Activated T-cell treated with anti-CD3 and anti-CD28 coated beads, Interleukin-2, amount 50 U/mL, for 24 hours (primary cell): ENCODE results near the gene ECM1.

Source experiments
- DNase-seq: peaks from one replicate; pipeline ENCODE4 v3.0.0-alpha.2; 2020
- H3K27ac Mint-ChIP-seq: 2 replicates; pipeline ENCODE4 v1.8.0; 2020; ENCODE audit warnings: mild to moderate bottlenecking, mixed read lengths
- H3K27me3 Mint-ChIP-seq: 2 replicates; pipeline ENCODE4 v1.8.0; 2020; ENCODE audit warnings: mixed read lengths
- H3K36me3 Mint-ChIP-seq: 2 replicates; pipeline ENCODE4 v1.8.0; 2020; ENCODE audit warnings: low read depth, mixed read lengths
- H3K4me1 Mint-ChIP-seq: 2 replicates; pipeline ENCODE4 v1.8.0; 2020; ENCODE audit warnings: low read depth, mixed read lengths
- H3K4me3 Mint-ChIP-seq: 2 replicates; pipeline ENCODE4 v1.8.0; 2020; ENCODE audit warnings: mild to moderate bottlenecking, moderate library complexity, mixed read lengths
- H3K9me3 Mint-ChIP-seq: 2 replicates; pipeline ENCODE4 v1.8.0; 2020; ENCODE audit warnings: mixed read lengths

ECM1 gene

GRCh38 chr1:150555198-150555970, 47.5 kb downstream of the ECM1 start:
- peaks cover 33% of the 10 kb centered on the region for H3K4me1 Mint-ChIP-seq
- H3K9me3 Mint-ChIP-seq = no peaks in the 10 kb centered on the region
- no peak overlapping the region for H3K27ac Mint-ChIP-seq
- no peak overlapping the region for H3K4me3 Mint-ChIP-seq
- H3K27me3 Mint-ChIP-seq = peaks cover 13% of the 10 kb centered on the region
- H3K36me3 Mint-ChIP-seq = peaks cover 2% of the 10 kb centered on the region
- DNase-seq = no peak

GRCh38 chr1:150555971-150556865, 48.3 kb downstream of the ECM1 start:
- no peak overlapping the region for H3K27ac Mint-ChIP-seq
- no peaks in the 10 kb centered on the region for H3K9me3 Mint-ChIP-seq
- H3K4me1 Mint-ChIP-seq = peaks cover 36% of the 10 kb centered on the region
- peaks cover 5% of the 10 kb centered on the region for H3K27me3 Mint-ChIP-seq
- DNase-seq = no peak
- peaks cover 2% of the 10 kb centered on the region for H3K36me3 Mint-ChIP-seq
- H3K4me3 Mint-ChIP-seq = no peak overlapping the region

- Mint-ChIP-seq H3K27me3 (no peaks in the 10 kb centered on the region), H3K36me3 (peaks cover 5% of the 10 kb centered on the region), H3K9me3 (no peaks in the 10 kb centered on the region), H3K4me3 (no peak overlapping the region), H3K27ac (no peak overlapping the region), H3K4me1 (peaks cover 32% of the 10 kb centered on the region)
- DNase-seq = no peak
Measured at GRCh38 chr1:150557065-150557600, 49.2 kb downstream of the ECM1 start.

GRCh38 chr1:150557813-150558212, 49.9 kb downstream of the ECM1 start:
- Mint-ChIP-seq H3K9me3 (no peaks in the 10 kb centered on the region), H3K4me3 (no peak overlapping the region), H3K4me1 (peaks cover 32% of the 10 kb centered on the region), H3K36me3 (peaks cover 5% of the 10 kb centered on the region), H3K27me3 (no peaks in the 10 kb centered on the region), H3K27ac (peak overlapping the region; percentile 40)
- DNase-seq = no peak

- Mint-ChIP-seq H3K36me3 (peaks cover 5% of the 10 kb centered on the region), H3K27me3 (no peaks in the 10 kb centered on the region), H3K4me1 (peaks cover 33% of the 10 kb centered on the region), H3K27ac (no peak overlapping the region), H3K9me3 (no peaks in the 10 kb centered on the region), H3K4me3 (no peak overlapping the region)
- DNase-seq = no peak
Measured at GRCh38 chr1:150558303-150558704, 50.4 kb downstream of the ECM1 start.

- Mint-ChIP-seq H3K4me1 (peaks cover 39% of the 10 kb centered on the region), H3K27me3 (no peaks in the 10 kb centered on the region), H3K27ac (no peak overlapping the region), H3K4me3 (no peak overlapping the region), H3K9me3 (no peaks in the 10 kb centered on the region), H3K36me3 (peaks cover 5% of the 10 kb centered on the region)
- DNase-seq = no peak
Measured at GRCh38 chr1:150558761-150559655, 51.1 kb downstream of the ECM1 start.

GRCh38 chr1:150559656-150560010, 51.7 kb downstream of the ECM1 start:
- H3K36me3 Mint-ChIP-seq = peaks cover 5% of the 10 kb centered on the region
- H3K4me3 Mint-ChIP-seq = no peak overlapping the region
- DNase-seq = no peak
- no peaks in the 10 kb centered on the region for H3K9me3 Mint-ChIP-seq
- no peaks in the 10 kb centered on the region for H3K27me3 Mint-ChIP-seq
- H3K27ac Mint-ChIP-seq = peak overlapping the region; percentile 100
- peaks cover 46% of the 10 kb centered on the region for H3K4me1 Mint-ChIP-seq

GRCh38 chr1:150560011-150560438, 52.1 kb downstream of the ECM1 start:
- Mint-ChIP-seq H3K27me3 (no peaks in the 10 kb centered on the region), H3K27ac (peak overlapping the region; percentile 100), H3K36me3 (peaks cover 8% of the 10 kb centered on the region), H3K4me3 (peak overlapping the region; percentile 92), H3K9me3 (no peaks in the 10 kb centered on the region), H3K4me1 (peaks cover 50% of the 10 kb centered on the region)
- DNase-seq = peak; percentile 83

GRCh38 chr1:150560576-150561253, 52.8 kb downstream of the ECM1 start:
- peak overlapping the region; percentile 100 for H3K27ac Mint-ChIP-seq
- H3K4me3 Mint-ChIP-seq = peak overlapping the region; percentile 92
- H3K27me3 Mint-ChIP-seq = no peaks in the 10 kb centered on the region
- H3K9me3 Mint-ChIP-seq = no peaks in the 10 kb centered on the region
- peaks cover 6% of the 10 kb centered on the region for H3K36me3 Mint-ChIP-seq
- DNase-seq = peak; percentile 90
- peaks cover 53% of the 10 kb centered on the region for H3K4me1 Mint-ChIP-seq

- peaks cover 60% of the 10 kb centered on the region for H3K4me1 Mint-ChIP-seq
Measured at GRCh38 chr1:150561254-150561973, 53.5 kb downstream of the ECM1 start.

GRCh38 chr1:150561974-150562445, 54.1 kb downstream of the ECM1 start:
- Mint-ChIP-seq H3K36me3 (peaks cover 11% of the 10 kb centered on the region), H3K27me3 (no peaks in the 10 kb centered on the region), H3K9me3 (no peaks in the 10 kb centered on the region), H3K27ac (peak overlapping the region; percentile 100), H3K4me3 (peak overlapping the region; percentile 92), H3K4me1 (peaks cover 66% of the 10 kb centered on the region)
- peak; percentile 92 for DNase-seq

More at GRCh38 chr1:150561254-150561973, 53.5 kb downstream of the ECM1 start:
- Mint-ChIP-seq H3K4me3 (peak overlapping the region; percentile 92), H3K27me3 (no peaks in the 10 kb centered on the region), H3K36me3 (peaks cover 10% of the 10 kb centered on the region), H3K27ac (peak overlapping the region; percentile 100), H3K9me3 (no peaks in the 10 kb centered on the region)
- DNase-seq = no peak

- no peaks in the 10 kb centered on the region for H3K9me3 Mint-ChIP-seq
- H3K4me3 Mint-ChIP-seq = peak overlapping the region; percentile 92
- peak; percentile 77 for DNase-seq
- H3K27me3 Mint-ChIP-seq = no peaks in the 10 kb centered on the region
- peak overlapping the region; percentile 100 for H3K27ac Mint-ChIP-seq
- peaks cover 73% of the 10 kb centered on the region for H3K4me1 Mint-ChIP-seq
- H3K36me3 Mint-ChIP-seq = peaks cover 15% of the 10 kb centered on the region
Measured at GRCh38 chr1:150562446-150563339, 54.8 kb downstream of the ECM1 start.
